HG03103 (cell line): ENCODE data around the gene XXYLT1.
A peak's percentile ranks its signal among the peaks of the same experiment; 100 is the strongest.

Experiments used
- ATAC-seq: cut with Tn5 transposase; IDR thresholded peaks from one replicate; pipeline ENCODE4 v1.9.1; 2021; ENCODE audit warnings: low read depth; ENCODE audit not compliant: unreplicated experiment

Gene XXYLT1

DNA sequence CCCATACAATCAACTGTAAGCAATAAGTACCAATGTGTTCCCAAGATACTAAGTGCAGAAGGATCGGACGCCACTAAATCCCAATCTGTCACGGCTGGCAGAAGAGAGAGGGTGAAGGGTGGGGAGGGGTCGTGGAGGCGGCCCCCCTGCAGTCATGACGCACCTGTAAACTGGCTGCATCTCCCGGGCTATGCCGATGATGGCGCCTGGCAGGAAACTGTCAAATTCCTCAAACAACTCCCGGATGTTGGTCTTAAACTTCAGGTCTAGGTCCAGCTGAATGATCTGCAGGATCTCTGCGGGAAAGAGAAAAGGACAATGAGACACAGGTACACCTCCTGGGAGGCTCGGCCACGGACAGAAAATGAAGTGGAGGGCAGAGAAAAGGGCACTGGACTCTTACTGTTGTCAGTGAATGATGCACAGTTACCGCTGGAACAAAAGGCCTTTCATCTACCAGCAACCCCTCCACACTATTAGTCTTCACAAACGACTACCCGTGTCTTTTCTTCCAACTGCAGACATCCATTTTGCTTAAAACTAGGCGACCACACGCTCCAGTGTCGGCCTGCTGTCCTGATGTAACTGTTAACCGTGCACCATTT lies 114.6 kb downstream of the XXYLT1 start:
- ATAC-seq = no peak

DNA sequence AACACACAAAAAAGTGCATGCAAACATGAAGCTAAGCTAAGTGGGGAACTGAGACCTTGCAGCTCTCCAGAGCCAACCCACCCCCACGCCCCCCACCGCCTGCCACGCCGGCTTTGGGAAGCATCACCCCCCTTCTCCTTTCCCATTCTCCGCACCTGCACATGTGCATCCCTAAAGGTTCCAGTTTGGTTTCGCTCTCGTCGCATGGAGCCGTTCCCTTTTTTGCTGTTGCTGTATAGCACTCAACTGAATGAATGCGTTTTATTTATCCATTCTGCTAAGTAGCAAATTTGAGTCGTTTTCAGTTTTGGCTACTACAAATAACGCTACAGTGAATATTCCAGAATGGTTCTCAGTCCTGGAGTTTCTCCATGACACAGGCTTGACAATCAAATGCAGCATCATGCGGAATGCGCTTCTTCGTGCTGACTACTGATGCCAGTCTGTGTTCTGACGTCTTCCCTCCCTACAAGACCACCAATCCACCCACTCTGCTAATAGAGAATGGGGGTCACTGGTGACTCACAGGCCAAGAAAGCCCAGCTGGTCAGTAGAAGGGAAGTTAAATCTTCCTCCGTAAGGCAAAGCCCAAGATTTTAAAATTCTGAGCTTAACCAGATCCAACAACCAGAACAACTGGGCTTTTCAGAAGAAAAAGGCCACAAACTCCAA lies 115.3 kb downstream of the XXYLT1 start:
- no peak for ATAC-seq

DNA sequence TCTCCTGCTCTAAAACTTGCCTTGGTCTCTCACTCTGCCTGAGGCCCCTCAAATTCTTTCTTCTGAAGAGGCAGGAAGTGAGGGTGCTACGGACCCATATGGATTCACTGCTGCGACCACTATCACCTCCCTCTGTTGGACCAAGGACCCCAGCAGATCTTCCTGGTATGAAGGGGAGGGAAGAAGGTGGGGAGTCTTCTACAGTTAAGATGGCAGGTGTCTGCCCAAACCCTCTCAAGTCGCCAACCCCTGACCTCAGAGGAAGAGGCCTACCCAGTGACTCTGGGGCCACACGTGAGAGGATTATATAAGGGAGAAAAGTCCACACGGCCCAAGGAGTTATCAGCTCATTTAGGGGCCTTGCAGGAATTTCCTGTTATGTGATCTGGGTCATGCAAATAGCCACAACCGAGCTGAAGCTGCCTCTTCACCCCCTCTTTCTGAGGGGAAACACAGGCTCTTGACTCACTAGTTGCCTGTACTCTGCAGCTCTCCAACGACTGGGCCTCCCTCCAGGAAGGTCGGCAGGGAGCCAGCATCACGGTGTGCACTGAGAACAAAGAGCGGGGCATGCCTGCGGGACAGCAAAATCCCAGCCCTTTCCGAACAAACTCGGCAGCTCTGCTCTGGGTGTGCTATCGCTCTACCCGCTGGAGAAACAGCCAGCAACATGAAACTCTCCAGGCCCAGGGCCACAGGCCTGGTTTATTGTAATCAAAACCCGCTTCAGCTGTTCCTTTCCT lies 116.0 kb downstream of the XXYLT1 start:
- no peak for ATAC-seq

DNA sequence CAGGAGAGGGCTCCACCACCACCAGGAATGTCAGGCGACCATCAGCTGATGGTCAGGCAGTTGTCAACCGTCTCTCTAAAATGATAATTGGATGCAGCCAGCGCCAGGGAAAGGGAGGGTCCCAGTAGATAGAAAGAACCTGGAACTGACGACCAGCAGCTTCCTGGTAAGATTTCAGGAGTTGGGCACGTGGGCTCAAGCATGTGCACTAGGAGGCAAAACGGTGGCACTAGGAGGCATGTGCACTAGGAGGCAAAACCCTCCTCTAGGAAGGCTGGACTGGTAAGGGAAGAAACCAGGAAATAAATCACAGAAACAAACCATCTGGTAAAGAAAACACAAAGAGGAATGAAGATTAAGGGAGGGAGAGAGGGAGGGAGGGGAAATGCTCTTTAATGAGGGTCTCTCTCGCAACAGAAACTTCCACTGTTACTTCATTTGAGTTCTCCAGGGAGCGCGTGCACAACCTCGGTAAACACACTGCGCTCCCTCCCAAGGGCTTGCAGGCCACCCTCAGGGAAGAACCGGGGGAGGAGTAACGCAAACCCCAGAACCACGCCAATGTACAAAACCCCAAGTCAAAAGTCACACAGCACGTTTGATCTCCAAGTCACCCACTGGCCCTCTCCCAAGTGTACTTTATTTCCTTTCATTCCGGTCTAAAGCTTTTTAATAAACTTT lies 116.7 kb downstream of the XXYLT1 start:
- no peak for ATAC-seq

DNA sequence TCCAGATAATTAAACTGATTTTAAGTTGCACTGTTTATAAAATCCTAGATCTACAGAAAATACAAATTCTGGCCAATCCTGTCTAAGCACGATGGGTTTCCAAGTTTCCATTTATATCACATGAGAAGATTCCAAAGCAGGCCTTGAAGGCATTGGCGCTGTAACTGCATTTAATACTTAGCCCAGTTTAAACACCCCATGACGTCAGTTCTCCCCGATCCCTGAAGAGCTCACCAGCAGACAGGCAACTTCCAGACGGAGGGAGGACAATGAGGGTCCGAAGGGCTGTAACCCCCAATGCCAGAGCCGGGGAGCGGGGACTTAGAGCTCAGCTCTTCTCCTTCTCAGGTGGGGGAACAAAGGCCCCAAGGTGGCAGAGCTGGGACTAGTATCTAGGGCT lies 117.3 kb downstream of the XXYLT1 start:
- no peak for ATAC-seq

DNA sequence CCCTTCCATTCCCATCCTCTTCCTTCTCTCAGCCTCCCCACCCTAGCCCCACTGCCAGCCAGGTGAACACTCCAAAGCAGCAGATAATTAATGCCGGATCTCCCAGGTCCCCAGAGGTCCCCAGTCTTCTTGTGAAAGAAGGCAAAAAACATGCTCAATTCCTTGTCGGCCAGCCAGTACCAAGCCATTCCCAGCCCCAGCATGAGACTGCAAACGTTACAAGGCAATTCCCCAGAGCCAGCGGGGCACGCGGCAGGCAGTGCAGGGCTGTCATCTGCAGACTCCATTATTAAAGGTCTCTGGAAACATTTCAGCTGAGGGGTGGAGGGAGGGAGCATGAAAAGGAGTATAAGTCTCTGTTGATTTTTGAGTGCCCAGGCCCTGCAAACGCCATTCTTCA lies 117.8 kb downstream of the XXYLT1 start:
- no peak for ATAC-seq

DNA sequence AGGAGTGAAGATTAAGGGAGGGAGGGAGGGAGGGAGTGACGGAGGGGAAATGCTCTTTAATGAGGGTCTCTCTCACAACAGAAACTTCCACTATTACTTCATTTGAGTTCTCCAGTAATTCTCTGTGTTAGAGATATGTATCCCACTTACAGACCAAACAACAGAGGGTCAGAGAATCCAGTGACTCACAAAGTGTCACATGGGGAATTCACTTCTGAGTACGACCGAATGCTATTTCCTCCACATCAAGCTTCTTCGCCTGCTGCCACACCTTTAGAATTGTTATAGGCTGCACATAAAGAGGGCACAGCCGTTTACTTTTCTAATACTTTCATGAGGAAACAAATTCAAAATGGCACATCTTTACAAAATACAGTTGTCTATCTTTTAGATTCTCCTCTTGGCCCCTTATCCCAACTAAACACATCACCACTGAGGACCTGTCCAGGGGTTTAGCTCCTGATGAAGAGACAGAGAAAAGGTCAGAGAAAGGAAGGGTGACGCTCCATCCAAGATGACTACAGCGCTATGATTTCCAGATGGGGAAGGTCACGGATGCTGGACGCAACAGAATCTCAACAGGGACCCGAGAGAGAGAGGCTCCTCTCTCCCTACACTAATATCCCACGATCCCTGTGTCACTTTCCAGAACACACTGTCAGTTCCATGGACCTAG lies 119.0 kb downstream of the XXYLT1 start:
- ATAC-seq = no peak

DNA sequence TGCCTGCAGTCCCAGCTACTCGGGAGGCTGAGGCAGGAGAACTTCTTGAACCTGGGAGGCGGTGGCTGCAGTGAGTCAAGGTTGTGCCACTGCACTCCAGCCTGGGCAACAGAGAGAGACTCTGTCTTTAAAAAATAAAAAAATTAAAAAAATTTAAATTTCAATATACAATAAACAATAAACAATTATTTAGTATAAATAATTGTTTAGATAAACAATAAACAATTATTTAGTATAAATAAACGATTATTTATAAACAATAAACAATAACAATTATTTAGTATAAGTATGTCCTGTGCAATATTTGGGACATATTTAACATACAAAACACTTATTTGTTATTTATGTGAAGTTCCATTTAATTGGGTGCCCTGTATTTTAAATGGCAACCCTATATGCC lies 119.6 kb downstream of the XXYLT1 start:
- no peak for ATAC-seq

DNA sequence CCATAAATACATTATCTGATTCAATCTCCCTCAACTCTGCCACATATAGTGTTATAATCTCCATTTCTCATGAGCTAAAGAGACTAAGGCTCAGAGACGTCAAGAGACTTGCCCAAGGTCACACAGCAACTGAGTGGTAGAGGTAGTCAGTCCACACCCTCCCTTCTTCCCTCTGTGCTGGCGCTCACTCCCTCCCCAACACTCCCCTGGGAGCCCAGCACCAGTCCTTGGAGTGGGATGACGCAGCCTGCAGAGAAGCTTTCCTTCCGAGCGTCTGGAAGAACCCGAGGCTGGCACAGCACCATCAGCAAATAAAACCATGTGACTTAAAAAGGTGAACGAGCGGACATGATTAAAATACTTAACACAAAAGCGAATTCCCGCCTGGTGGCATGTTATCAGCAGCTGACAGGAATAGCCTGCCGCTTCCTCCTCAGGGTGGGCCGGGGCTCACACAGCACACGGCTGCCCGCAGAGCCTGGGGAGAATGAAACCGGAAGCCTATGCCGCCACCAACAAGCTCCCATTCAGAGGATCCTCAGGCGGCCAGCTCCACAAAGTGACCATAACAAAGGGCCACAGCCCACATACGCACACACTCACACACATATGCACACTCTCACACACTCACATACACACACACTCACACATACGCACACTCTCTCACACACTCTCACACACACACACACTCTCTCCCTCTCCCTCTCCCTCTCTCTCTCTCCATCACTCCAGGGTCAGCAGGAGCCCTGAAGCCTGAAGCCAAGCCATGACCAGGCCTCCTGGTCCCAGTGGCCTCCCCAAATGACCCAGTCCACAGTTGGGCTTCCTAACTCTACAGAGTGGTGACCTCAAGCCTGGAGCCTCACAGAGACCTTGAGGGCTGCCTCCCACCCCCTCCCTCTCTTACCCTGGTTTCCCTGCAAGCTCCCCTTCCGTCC lies 120.5 kb downstream of the XXYLT1 start:
- ATAC-seq = no peak

DNA sequence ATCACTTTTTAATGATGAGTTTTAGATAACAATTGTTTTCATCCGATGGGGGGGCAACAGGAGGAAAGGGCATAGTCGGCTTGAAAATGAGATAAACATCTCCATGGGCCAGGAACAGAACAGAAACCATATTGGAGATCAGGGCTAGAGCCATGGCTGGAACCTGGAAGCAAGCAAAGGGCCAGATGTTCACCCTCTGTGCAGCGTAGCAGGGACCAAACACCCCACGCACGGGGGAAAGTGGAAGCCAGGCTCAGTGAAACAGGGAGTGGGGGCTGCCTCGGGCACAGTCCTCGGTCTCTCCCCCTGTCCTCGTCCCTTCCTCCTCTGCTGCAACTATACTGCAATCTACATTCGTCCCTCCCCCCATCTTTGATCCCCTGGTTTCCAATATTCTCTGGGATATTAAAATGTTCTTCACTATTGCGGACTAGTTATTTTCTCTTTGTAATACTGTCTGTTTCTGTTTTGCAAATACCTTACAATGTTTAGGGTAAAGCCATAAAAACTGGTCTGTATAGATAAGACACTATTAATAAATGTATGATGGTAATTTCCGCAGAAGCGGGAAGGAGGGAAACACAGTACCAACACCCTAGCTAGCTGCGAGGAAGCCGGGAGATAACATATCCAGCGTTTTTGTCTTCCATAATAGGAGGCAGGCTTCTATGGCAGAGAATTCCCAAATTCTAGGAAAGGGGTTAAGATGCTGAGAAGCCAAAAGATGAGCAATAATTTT lies 121.5 kb downstream of the XXYLT1 start:
- no peak for ATAC-seq

DNA sequence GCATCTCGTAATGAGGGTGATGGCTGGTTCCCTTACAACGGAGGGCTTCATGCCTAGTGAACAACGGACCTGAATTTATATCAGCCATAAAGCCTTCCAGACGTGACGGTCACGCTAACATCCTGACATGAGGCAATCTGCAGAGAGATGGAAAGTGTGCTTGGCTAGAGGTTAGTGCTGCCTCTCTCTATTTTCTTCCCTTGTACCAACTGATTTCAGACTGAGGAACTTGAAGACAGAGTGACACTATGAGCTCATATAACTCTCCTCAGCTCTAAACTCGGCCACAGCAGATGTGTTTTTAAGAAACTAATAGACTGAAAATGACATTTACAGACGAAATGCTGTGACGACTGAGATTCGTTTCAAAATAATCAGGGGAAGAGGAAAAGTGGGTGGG lies 122.4 kb downstream of the XXYLT1 start:
- ATAC-seq = no peak

DNA sequence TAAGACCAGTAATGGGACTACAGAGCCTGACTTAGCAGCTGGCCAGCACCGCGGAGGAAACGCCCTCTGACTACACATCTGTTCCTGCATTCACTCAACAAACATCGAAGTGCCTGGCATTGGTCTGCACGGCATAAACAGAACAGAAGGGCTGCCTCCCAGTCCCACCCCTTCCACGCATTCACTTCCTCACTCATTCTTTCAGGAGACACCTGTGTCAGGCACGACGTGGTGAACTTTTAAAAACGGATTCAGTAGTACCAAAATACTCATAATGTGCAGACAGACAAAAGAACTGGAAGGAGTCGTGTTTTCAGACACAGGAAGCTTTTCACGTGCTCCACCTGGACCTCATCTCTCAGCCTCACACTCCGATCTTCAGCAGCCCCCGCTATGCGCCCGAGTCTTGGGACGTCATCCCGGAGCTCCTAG lies 123.3 kb downstream of the XXYLT1 start:
- peak; percentile 72 for ATAC-seq

DNA sequence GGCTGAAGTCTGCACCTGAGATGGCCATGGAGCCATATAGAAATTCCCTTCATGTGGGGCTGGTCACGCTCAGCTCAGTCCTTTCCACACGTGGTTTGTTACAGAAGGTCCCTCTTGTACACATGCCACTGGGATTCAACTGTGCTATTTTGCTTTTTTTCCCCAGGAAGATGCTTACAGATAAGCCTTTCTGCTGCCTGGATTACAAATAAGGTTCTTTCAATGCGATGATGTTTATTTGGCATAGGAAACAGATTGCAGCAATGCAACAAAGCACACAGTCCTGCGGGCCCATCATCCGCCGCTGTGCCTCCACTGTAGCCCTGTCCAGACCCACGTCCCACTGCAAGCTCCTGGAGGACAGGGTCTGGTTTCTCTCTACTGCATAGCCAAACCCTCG lies 124.8 kb downstream of the XXYLT1 start:
- ATAC-seq = no peak

DNA sequence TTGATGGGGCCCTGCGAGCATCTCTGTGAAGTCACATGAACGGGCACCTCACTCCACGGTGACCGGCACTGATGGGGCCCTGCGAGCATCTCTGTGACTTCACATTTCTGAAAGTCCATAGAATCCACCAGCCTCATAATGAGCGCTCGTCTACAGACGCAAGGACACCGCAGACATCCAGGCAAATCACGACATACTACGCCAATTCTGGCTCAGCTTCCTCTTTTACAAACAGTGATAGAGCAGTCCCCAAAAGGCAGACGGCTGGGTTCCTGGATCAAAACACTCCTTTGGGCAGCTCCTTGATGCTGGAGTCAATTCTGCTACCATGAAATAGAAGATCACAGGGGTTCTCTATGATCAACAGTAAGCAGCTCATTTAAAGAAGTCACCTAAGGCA lies 125.4 kb downstream of the XXYLT1 start:
- ATAC-seq = no peak

DNA sequence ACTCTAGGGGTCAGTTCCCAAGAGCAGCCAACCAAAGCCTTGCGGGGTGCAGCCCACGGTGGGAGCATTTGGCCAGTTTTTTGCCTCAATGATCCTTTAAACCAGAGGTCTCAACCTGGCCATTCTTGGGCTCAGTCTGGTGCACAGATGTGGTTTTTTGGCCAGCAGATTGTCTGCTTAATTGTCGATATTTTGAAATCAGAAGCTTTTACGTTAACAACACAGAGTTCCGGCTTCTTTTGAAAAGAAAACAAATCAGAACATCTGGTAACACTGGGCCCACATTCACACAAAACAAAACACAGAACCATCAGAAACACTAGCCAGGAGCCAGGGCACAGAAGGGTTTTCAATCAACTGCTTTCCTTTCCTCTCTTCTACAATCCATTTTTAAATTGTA lies 127.7 kb downstream of the XXYLT1 start:
- ATAC-seq = no peak

DNA sequence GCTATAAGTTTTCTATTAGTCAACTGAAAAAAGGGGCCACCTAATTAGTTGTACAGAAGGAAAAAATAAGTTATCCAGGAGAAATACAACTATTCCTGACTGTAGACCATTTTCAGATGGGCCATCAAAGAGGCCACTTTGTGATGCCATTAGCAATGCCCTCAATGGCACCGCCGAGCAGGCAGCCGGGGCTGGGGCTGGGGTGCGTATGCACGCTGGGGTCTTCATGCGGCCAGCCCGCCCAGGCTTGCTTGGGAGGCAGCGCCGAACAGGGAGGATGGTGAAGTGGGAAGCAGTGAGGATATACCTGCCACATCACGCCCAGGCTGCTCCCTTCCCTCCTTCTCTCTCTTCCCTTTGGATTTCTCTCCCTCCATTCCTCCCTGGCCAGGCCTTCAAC lies 128.4 kb downstream of the XXYLT1 start:
- ATAC-seq = no peak

DNA sequence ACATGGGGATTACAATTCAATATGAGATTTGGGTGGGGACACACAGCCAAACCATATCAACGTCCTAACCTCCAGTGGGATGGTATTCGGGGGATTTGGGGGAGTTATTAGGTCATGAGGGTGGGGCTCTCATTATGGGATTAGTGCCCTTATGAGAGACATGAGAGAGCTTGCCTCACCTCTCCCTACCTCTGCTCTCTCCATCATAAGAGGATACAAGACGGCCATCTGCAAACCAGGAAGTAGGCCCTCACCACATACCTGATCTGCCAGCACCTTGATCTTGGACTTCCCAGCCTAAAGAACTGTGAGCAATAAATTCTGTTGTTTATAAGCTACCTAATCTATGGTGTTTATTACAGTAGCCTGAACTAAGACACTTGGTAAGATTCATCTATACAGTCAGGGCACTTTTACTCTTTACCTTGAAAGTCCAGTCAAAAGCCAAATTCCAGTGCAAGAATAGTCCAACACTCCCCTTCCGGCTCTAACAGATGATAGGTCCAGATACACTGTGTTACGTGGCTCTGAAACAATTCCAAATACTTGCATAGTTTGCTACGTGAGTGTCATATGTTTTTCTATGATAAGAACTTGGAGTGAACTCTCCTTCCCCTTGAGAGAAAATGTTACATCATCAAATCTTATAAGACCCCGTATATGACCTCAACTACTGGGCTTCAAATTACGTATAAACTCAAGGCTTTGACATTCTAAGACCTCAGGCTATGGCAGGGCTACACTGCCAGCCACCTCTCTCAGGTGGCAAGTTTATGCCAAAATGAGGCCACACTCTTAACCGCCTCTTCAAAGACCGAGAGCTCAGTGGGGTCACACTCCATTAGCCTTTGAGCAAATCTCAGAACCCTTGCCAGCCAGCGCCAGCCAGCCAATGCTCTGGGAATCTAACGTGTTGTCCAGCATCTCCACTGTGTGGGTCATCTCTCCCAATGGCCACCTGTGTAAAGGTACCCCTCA lies 129.9 kb downstream of the XXYLT1 start:
- ATAC-seq = no peak

DNA sequence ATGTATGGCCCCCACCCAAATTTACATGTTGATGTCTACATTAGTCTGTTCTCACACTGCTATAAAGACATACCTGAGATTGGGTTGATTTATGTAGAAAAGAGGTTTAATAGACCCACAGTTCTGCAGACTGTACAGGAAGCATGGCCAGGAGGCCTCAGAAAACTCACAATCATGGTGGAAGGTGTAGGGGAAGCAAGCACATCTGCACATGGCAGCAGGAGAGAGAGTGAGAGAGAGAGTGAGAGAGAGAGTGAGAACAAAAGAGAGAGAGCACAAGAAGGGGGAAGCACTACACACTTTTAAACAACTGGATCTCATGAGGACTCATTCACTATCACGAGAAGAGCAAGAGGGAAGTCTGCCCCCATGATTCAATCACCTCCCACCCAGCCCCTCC lies 130.5 kb downstream of the XXYLT1 start:
- no peak for ATAC-seq
